H9 (cell line): ENCODE data around the gene DPEP3. TPM values are rescaled to one million over a fixed set of nuclear protein-coding genes. Genes with fewer than 3 reads are reported as not detected.
"Not testable (repeated sequence)": the region's sequence is repeated elsewhere in the genome, so short reads cannot be mapped to it uniquely, and the experiment has no call there.

Source experiments
- DNase-seq: peaks from one replicate; pipeline ENCODE4 v3.0.0-alpha.2; 2017
- H2AFZ ChIP-seq: one replicate; pipeline ENCODE4 v1.6.1; 2013; ENCODE audit warnings: mild to moderate bottlenecking, low read length, control low read depth, moderate library complexity
- H2AK5ac ChIP-seq: 2 replicates; pipeline ENCODE4 v1.6.1; 2013; ENCODE audit warnings: low read length, control low read depth, mixed read lengths; ENCODE audit not compliant: insufficient read length
- H2BK120ac ChIP-seq: one replicate; pipeline ENCODE4 v1.6.1; 2013; ENCODE audit warnings: low read depth, mild to moderate bottlenecking, low read length, control low read depth, inconsistent platforms; ENCODE audit not compliant: poor library complexity, severe bottlenecking
- H2BK12ac ChIP-seq: 2 replicates; pipeline ENCODE4 v1.6.1; 2013; ENCODE audit warnings: low read length, control low read depth, mixed read lengths, low read depth; ENCODE audit not compliant: insufficient read length
- H2BK15ac ChIP-seq: 2 replicates; pipeline ENCODE4 v1.6.1; 2013; ENCODE audit warnings: low read depth, low read length, control low read depth
- H2BK20ac ChIP-seq: one replicate; pipeline ENCODE4 v1.6.1; 2013; ENCODE audit warnings: low read depth, mild to moderate bottlenecking, low read length, control low read depth, inconsistent platforms; ENCODE audit not compliant: poor library complexity, severe bottlenecking
- H2BK5ac ChIP-seq: 2 replicates; pipeline ENCODE4 v1.6.1; 2013; ENCODE audit warnings: low read length, control low read depth, mixed read lengths; ENCODE audit not compliant: insufficient read length
- H3K14ac ChIP-seq: 2 replicates; pipeline ENCODE4 v1.6.1; 2013; ENCODE audit warnings: low read length, control low read depth; ENCODE audit not compliant: insufficient read depth
- H3K18ac ChIP-seq: 2 replicates; pipeline ENCODE4 v1.6.1; 2013; ENCODE audit warnings: low read depth, mild to moderate bottlenecking, mixed read lengths, low read length, control low read depth; ENCODE audit not compliant: insufficient read length
- H3K23ac ChIP-seq: 2 replicates; pipeline ENCODE4 v1.6.1; 2013; ENCODE audit warnings: low read length, control low read depth, mixed read lengths, low read depth; ENCODE audit not compliant: insufficient read length
- H3K23me2 ChIP-seq: 2 replicates; pipeline ENCODE4 v1.6.1; 2013; ENCODE audit warnings: low read depth, mild to moderate bottlenecking, mixed read lengths, low read length, control low read depth; ENCODE audit not compliant: insufficient read length, poor library complexity, severe bottlenecking
- H3K27ac ChIP-seq: 2 replicates; pipeline ENCODE4 v1.5.1; 2013; ENCODE audit warnings: low read length, control low read depth, mixed read lengths, low read depth; ENCODE audit not compliant: insufficient read length
- H3K27me3 ChIP-seq: 2 replicates; pipeline ENCODE4 v1.6.1; 2013; ENCODE audit warnings: low read length, control low read depth, inconsistent platforms; ENCODE audit not compliant: insufficient read depth
- H3K4ac ChIP-seq: 2 replicates; pipeline ENCODE4 v1.6.1; 2013; ENCODE audit warnings: low read depth, mild to moderate bottlenecking, control low read depth, inconsistent platforms, low read length, moderate library complexity
- H3K4me1 ChIP-seq: 2 replicates; pipeline ENCODE4 v1.6.1; 2013; ENCODE audit warnings: low read length, control low read depth, inconsistent platforms; ENCODE audit not compliant: insufficient read depth
- H3K4me2 ChIP-seq: 2 replicates; pipeline ENCODE4 v1.6.1; 2013; ENCODE audit warnings: low read length, control low read depth, mixed read lengths; ENCODE audit not compliant: insufficient read length, insufficient read depth
- H3K56ac ChIP-seq: 2 replicates; pipeline ENCODE4 v1.6.1; 2013; ENCODE audit warnings: low read depth, mild to moderate bottlenecking, mixed read lengths, low read length, control low read depth; ENCODE audit not compliant: insufficient read length
- H3K79me1 ChIP-seq: 2 replicates; pipeline ENCODE4 v1.6.1; 2013; ENCODE audit warnings: low read depth, mild to moderate bottlenecking, moderate library complexity, low read length, control low read depth, inconsistent platforms; ENCODE audit not compliant: insufficient read depth, poor library complexity, severe bottlenecking
- H3K79me2 ChIP-seq: 2 replicates; pipeline ENCODE4 v1.6.1; 2013; ENCODE audit warnings: low read length, control low read depth, inconsistent platforms; ENCODE audit not compliant: insufficient read depth
- H3K9ac ChIP-seq: 2 replicates; pipeline ENCODE4 v1.6.1; 2013; ENCODE audit warnings: low read length, control low read depth, mixed read lengths; ENCODE audit not compliant: insufficient read length; ENCODE audit errors: extremely low read depth
- H3K9me3 ChIP-seq: one replicate; pipeline ENCODE4 v1.6.1; 2013; ENCODE audit warnings: low read depth, low read length, inconsistent platforms; ENCODE audit not compliant: control insufficient read depth
- H3T11ph ChIP-seq: one replicate; pipeline ENCODE4 v1.6.1; 2013; ENCODE audit warnings: mild to moderate bottlenecking, low read length, control low read depth, inconsistent platforms
- H4K20me1 ChIP-seq: one replicate; pipeline ENCODE4 v1.6.1; 2013; ENCODE audit not compliant: control insufficient read depth, insufficient read length, insufficient read depth
- H4K5ac ChIP-seq: 2 replicates; pipeline ENCODE4 v1.6.1; 2013; ENCODE audit warnings: low read depth, mild to moderate bottlenecking, mixed read lengths, low read length, control low read depth; ENCODE audit not compliant: insufficient read length
- H4K8ac ChIP-seq: replicated peaks from 2 replicates; pipeline ENCODE4 v1.6.1; 2013; ENCODE audit warnings: low read length, control low read depth, mixed read lengths, low read depth; ENCODE audit not compliant: insufficient read length
- H4K91ac ChIP-seq: 2 replicates; pipeline ENCODE4 v1.6.1; 2013; ENCODE audit warnings: low read depth, mild to moderate bottlenecking, moderate library complexity, mixed read lengths, low read length, control low read depth; ENCODE audit not compliant: insufficient read length
- H3K27ac Mint-ChIP-seq, 3 experiments: 2 replicates in 2 of 3; 3 replicates in 1 of 3; pipeline ENCODE4 v1.8.0; 2020 to 2021; ENCODE audit warnings: mixed read lengths in 3 of 3, mild to moderate bottlenecking in 1 of 3, moderate library complexity in 1 of 3
- H3K27me3 Mint-ChIP-seq: 2 replicates; pipeline ENCODE4 v1.8.0; 2021; ENCODE audit warnings: low read depth, mild to moderate bottlenecking, moderate library complexity, mixed read lengths
- H3K36me3 Mint-ChIP-seq, 3 experiments: 2 replicates in 2 of 3; 3 replicates in 1 of 3; pipeline ENCODE4 v1.8.0; 2020 to 2021; ENCODE audit warnings: low read depth in 3 of 3, mixed read lengths in 3 of 3; ENCODE audit not compliant: insufficient read depth in 1 of 3
- H3K4me1 Mint-ChIP-seq, 2 experiments: 2 replicates each; pipeline ENCODE4 v1.8.0; 2020; ENCODE audit warnings: mixed read lengths in 2 of 2
- H3K4me3 Mint-ChIP-seq, 2 experiments: 2 replicates in 1 of 2; 3 replicates in 1 of 2; pipeline ENCODE4 v1.8.0; 2020 to 2021; ENCODE audit warnings: mild to moderate bottlenecking in 2 of 2, mixed read lengths in 2 of 2, moderate library complexity in 1 of 2
- H3K9me3 Mint-ChIP-seq, 2 experiments: 2 replicates in 1 of 2; 3 replicates in 1 of 2; pipeline ENCODE4 v1.8.0; 2020; ENCODE audit warnings: mild to moderate bottlenecking in 2 of 2, mixed read lengths in 2 of 2, moderate library complexity in 1 of 2
- CTCF ChIP-seq: fragments of 200-600 bp; sonication (generic); conservative IDR thresholded peaks from 3 replicates; pipeline ENCODE4 v1.8.0; 2021; ENCODE audit warnings: antibody characterized with exemption, mild to moderate bottlenecking
- WGBS: extraction: QIAGEN DNeasy Blood & Tissue Kit; methylation state at CpG from one replicate; pipeline ENCODE4 v1.1.7; 2013; ENCODE audit warnings: missing lambda C conversion rate, low lambda C conversion rate, mixed read lengths; ENCODE audit not compliant: insufficient read length; ENCODE audit errors: extremely low coverage; 5-methylcytosine and 5-hydroxymethylcytosine counted together
- total RNA-seq: library from RNA; stranded (reverse); gene quantifications from 2 replicates; pipeline ENCODE4 v1.2.1, GENCODE V29; 2021

DPEP3 gene
- total RNA-seq, 1 experiment from 2014 or later: 0.68 TPM

- Histone ChIP-seq H3K23ac (no peak overlapping the region), H3K79me1 (no peaks in the 10 kb centered on the region), H3K23me2 (no peaks in the 10 kb centered on the region), H3K27me3 (no peaks in the 10 kb centered on the region), H3K4me1 (no peaks in the 10 kb centered on the region), H2AFZ (no peak overlapping the region), H3T11ph (no peak overlapping the region), H4K5ac (no peak overlapping the region), H2BK5ac (no peak overlapping the region), H3K14ac (no peak overlapping the region), H4K91ac (no peak overlapping the region), H3K56ac (no peak overlapping the region), H3K4me2 (no peak overlapping the region), H3K79me2 (no peaks in the 10 kb centered on the region), H3K4ac (no peak overlapping the region), H2AK5ac (no peak overlapping the region), H3K27ac (no peak overlapping the region), H3K9me3 (no peaks in the 10 kb centered on the region), H4K20me1 (no peaks in the 10 kb centered on the region), H2BK12ac (no peak overlapping the region), H2BK15ac (no peak overlapping the region), H2BK120ac (no peak overlapping the region), H2BK20ac (no peak overlapping the region), H3K18ac (no peak overlapping the region), H4K8ac (no peak overlapping the region), H3K9ac (no peak overlapping the region)
- no peaks in the 10 kb centered on the region; a peak in 1 of 5 replicates for H3K9me3 Mint-ChIP-seq
- no peak overlapping the region for H3K4me3 Mint-ChIP-seq
- H3K27ac Mint-ChIP-seq: no peak overlapping the region
- no peak for TF ChIP-seq CTCF
- H3K36me3 Mint-ChIP-seq: peaks cover 0 to 3% (median 0%) of the 10 kb centered on the region in 3 experiments; a peak in 2 of 7 replicates
- peaks cover 27% of the 10 kb centered on the region for H3K27me3 Mint-ChIP-seq
- no CpG with 5 or more reads among the region's 5 CpGs for WGBS
- H3K4me1 Mint-ChIP-seq: peaks cover 0 to 2% of the 10 kb centered on the region in 2 experiments; a peak in 1 of 4 replicates
- no peak for DNase-seq
These were observed 15.1 kb upstream of the DPEP3 start for GRCh38 chr16:67995423-67995822.

- not testable (repeated sequence) for H2AFZ ChIP-seq, DNase-seq, H4K91ac ChIP-seq, H3K79me1 ChIP-seq, H3K36me3 Mint-ChIP-seq, H3K27me3 ChIP-seq, H2BK120ac ChIP-seq, H3K9ac ChIP-seq, H3K9me3 ChIP-seq, H3K23ac ChIP-seq, H3T11ph ChIP-seq, H2BK20ac ChIP-seq, H4K8ac ChIP-seq, H3K4ac ChIP-seq, H3K79me2 ChIP-seq, H4K20me1 ChIP-seq, H3K9me3 Mint-ChIP-seq, H2BK5ac ChIP-seq, H3K18ac ChIP-seq, H3K56ac ChIP-seq, H4K5ac ChIP-seq, H2BK12ac ChIP-seq, H3K23me2 ChIP-seq, H3K4me2 ChIP-seq, H3K27ac ChIP-seq, H2AK5ac ChIP-seq, H3K4me1 ChIP-seq, H3K27ac Mint-ChIP-seq, H3K4me1 Mint-ChIP-seq, H2BK15ac ChIP-seq, H3K14ac ChIP-seq
- Mint-ChIP-seq H3K4me3 (peak overlapping the region in 1 of 2 experiments; percentile 20; a peak in 1 of 5 replicates), H3K27me3 (peaks cover 28% of the 10 kb centered on the region)
- no CpG with 5 or more reads among the region's 6 CpGs for WGBS
These were observed 13.7 kb upstream of the DPEP3 start for GRCh38 chr16:67994040-67994408.
